Breast epithelium (tissue), 3 donors: ENCODE measurements around the gene OR2T11.
A peak's percentile ranks its signal among the peaks of the same experiment; 100 is the strongest.

ENCODE experiments used
- CTCF ChIP-seq, 3 donors: fragments of 450-650 bp; IDR thresholded peaks; one replicate each; pipeline ENCODE4 v1.5.1; 2016 to 2017; ENCODE audit warnings: antibody characterized with exemption in 3 of 3, mild to moderate bottlenecking in 3 of 3, moderate library complexity in 3 of 3
- POLR2A ChIP-seq: fragments of 450-650 bp; IDR thresholded peaks from one replicate; pipeline ENCODE4 v1.6.1; 2016; ENCODE audit warnings: antibody characterized with exemption, mild to moderate bottlenecking, moderate library complexity
- POLR2AphosphoS5 ChIP-seq, 3 donors: sonication (generic); formaldehyde crosslinking; IDR thresholded peaks; one replicate each; pipeline ENCODE4 v1.6.1; 2017; ENCODE audit warnings: antibody characterized with exemption in 3 of 3

GRCh38 chr1:248618878-248619277 lies 16.0 kb downstream of the OR2T11 start:
- TF ChIP-seq POLR2AphosphoS5 (IDR thresholded peaks at IDR 0.05) (no peak), POLR2A (no peak), CTCF (IDR thresholded peaks at IDR 0.05) (peak in 2 of 3 donors; percentile 22 to 39)
